LoVo (cell line): ENCODE data around the gene ZDHHC20.

Experiments
- DNase-seq: peaks from one replicate; pipeline ENCODE4 v3.0.0-alpha.2; 2016; ENCODE audit warnings: low spot score

ZDHHC20 gene

DNA sequence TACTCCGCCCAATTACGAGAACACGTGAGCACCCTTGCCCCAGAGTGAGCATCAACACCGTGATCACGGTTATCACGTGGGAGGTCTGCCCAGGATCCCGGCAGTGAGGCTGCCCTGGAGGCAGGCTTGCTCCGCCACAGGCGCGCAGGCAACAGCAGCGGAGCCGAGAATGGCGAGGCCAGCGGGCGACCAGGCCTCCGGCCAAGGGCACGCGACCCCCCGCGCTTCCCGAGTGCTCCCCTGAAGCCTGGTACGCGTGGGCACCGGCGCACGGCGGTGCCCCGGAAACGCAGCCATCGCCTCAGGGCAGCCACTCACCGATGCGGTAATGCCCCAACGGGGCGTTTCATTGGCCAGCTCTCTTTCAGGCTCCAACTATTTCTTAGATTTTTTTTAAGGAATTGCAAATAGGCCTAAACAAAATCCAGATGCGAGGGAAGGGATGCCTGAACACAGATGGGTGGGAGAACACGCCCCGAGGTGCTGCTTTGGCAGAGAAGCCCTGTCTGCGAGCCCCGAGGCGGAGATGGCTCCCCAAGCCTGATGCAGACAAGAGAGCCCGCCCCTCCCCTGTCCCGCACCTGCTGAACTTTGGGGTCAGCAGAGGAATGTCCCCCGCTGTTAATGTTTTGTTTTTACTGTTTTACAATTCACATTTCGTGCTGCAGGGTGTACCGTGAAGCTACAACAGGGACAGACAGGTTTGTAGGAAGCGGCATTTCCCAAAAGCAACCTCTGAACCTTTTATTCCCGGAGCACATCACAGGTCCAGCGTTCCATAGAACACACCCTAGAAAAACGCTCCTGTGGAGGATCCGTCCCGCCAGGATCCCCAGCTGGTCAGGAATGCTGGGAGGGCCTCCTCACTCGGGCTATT lies 132.7 kb downstream of the ZDHHC20 start:
- DNase-seq, result no peak

DNA sequence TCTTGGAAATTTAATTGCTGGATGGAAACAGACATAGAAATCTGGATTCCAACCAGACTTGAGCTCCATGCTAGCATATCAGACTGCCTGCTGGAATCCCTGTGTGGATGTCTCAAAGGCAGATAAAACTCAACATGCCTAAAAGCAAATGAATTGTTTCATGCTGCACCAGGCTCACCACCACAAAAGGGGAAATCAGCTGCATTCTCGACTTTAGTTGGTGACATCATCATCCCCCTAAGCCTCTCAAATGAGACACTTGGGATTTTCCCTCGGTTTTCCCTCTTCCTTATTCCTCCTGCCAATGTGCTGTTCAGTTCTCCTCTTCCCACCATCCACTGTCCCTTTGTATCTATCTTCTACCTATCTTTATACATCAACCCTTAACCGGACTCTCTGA lies 134.3 kb downstream of the ZDHHC20 start:
- no peak for DNase-seq

DNA sequence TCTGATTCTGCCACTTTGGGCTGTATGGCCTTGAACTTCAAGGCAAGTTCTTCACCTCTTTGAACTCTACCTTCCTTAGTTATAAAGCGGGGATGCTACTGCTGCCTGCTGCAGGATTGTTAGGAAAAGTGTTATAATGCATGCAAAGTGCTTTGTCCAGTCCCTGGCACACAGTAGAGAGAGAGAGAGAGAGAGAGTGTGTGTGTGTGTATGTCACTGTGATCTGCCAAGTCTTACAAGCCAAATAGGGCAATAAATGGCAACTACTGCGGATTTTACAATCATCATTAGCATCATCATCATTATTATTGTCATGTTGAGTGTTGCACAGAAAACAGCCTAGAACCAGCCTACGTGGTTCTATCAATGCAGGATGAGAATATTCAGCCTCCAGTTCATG lies 136.1 kb downstream of the ZDHHC20 start:
- DNase-seq, result no peak
